ENCODE measurements around the gene EXOSC10. TPM values are rescaled to one million over a fixed set of nuclear protein-coding genes. Genes with fewer than 3 reads are reported as not detected.

Gene EXOSC10
- total and polyA plus RNA-seq, 12 donors = 18.4 to 34.7 (median 21.4) TPM

GRCh38 chr1:11061652-11062365, 37.9 kb downstream of the EXOSC10 start:
- intact Hi-C loops (cut with DNase I) = no loop called here
- peaks cover 0 to 5% (median 0%) of the 10 kb centered on the region in 11 donors for H3K9me3 ChIP-seq
- H3K27ac ChIP-seq = no peak overlapping the region
- no peak overlapping the region for H3K4me3 ChIP-seq
- no peaks in the 10 kb centered on the region for H3K27me3 ChIP-seq
- peaks cover 0 to 57% (median 17%) of the 10 kb centered on the region in 9 donors for H3K36me3 ChIP-seq
- no peak for DNase-seq
- 67 to 68% methylated on average over 5 of the region's 5 CpGs for WGBS, 2 donors
- peaks cover 8 to 32% (median 22%) of the 10 kb centered on the region in 9 donors for H3K4me1 ChIP-seq
- no peak for ATAC-seq
- TF ChIP-seq CTCF (IDR thresholded peaks at IDR 0.05) = no peak

GRCh38 chr1:11059968-11060830, 39.5 kb downstream of the EXOSC10 start, which contains the start of gene SRM:
Gene SRM, minus strand, starts transcription at chr1:11060018. Its CDS starts 75 bp downstream, at chr1:11059943.
- TF ChIP-seq CTCF (IDR thresholded peaks at IDR 0.05) = peak; percentile 17 to 80 (median 53)
- DNase-seq (peak; percentile 87 to 93), ATAC-seq (peak; percentile 99 to 100 (median 99))
- Histone ChIP-seq H3K4me1 (peaks cover 8 to 32% (median 22%) of the 10 kb centered on the region in 9 donors), H3K9me3 (peaks cover 0 to 3% (median 0%) of the 10 kb centered on the region in 11 donors), H3K27ac (peak within 1 kb of the TSS in 9 of 10 donors; percentile 63 to 88 (median 79)), H3K27me3 (no peaks in the 10 kb centered on the region), H3K4me3 (peak within 1 kb of the TSS; percentile 59 to 99 (median 95)), H3K36me3 (peaks cover 0 to 57% (median 14%) of the 10 kb centered on the region in 9 donors)
- 0 to 1% methylated on average over 82 to 83 of the region's 83 CpGs for WGBS, 2 donors
- intact Hi-C loops (cut with DNase I) = loop anchor here in 1 of 10 donors (10.0 kb wide), 1 partner anchor 665 kb away; no protein-coding TSS in a partner anchor

GRCh38 chr1:11059155-11059967, 40.3 kb downstream of the EXOSC10 start:
- ATAC-seq (peak in 2 of 8 donors; percentile 1 to 5), DNase-seq (no peak)
- intact Hi-C loops (cut with DNase I) = loop anchor here in 1 of 10 donors (10.0 kb wide), 1 partner anchor 665 kb away; no protein-coding TSS in a partner anchor
- Histone ChIP-seq H3K27me3 (no peaks in the 10 kb centered on the region), H3K4me3 (peak overlapping the region; percentile 59 to 99 (median 95)), H3K4me1 (peaks cover 8 to 32% (median 22%) of the 10 kb centered on the region in 9 donors), H3K27ac (peak overlapping the region in 8 of 10 donors; percentile 21 to 76 (median 64)), H3K9me3 (no peaks in the 10 kb centered on the region), H3K36me3 (peaks cover 0 to 57% (median 13%) of the 10 kb centered on the region in 9 donors)
- 2 to 3% methylated on average over 63 to 72 of the region's 72 CpGs for WGBS, 2 donors
- no peak for TF ChIP-seq CTCF (IDR thresholded peaks at IDR 0.05)
